ENCODE results near the gene TMA7B.

TMA7B gene

GRCh38 chr22:39937906-39938305 is 22.3 kb upstream of the TMA7B start:
- DNase-seq (ENCODE audit: low spot score in 2 of 2) (no peak), ATAC-seq (replicated peaks; ENCODE audit: extremely low read depth, poor library complexity, severe bottlenecking) (peak; percentile 63)
- Mint-ChIP-seq H3K9me3 (no peaks in the 10 kb centered on the region), H3K27me3 (no peaks in the 10 kb centered on the region), H3K4me3 (peak overlapping the region; percentile 77), H3K27ac (ENCODE audit: low read depth) (peak overlapping the region; percentile 98), H3K36me3 (ENCODE audit: insufficient read depth) (peaks cover 34% of the 10 kb centered on the region), H3K4me1 (peaks cover 94% of the 10 kb centered on the region)

- H3K4me1 Mint-ChIP-seq: peaks cover 92% of the 10 kb centered on the region
- H3K9me3 Mint-ChIP-seq: no peaks in the 10 kb centered on the region
- peaks cover 32% of the 10 kb centered on the region for H3K36me3 Mint-ChIP-seq (ENCODE audit: insufficient read depth)
- no peaks in the 10 kb centered on the region for H3K27me3 Mint-ChIP-seq
- H3K27ac Mint-ChIP-seq (ENCODE audit: low read depth): peak overlapping the region; percentile 98
- peak overlapping the region; percentile 77 for H3K4me3 Mint-ChIP-seq
- ATAC-seq (replicated peaks; ENCODE audit: extremely low read depth, poor library complexity, severe bottlenecking) (no peak), DNase-seq (ENCODE audit: low spot score in 2 of 2) (no peak)
Measured at GRCh38 chr22:39938509-39939111, 21.6 kb upstream of the TMA7B start.

DNA sequence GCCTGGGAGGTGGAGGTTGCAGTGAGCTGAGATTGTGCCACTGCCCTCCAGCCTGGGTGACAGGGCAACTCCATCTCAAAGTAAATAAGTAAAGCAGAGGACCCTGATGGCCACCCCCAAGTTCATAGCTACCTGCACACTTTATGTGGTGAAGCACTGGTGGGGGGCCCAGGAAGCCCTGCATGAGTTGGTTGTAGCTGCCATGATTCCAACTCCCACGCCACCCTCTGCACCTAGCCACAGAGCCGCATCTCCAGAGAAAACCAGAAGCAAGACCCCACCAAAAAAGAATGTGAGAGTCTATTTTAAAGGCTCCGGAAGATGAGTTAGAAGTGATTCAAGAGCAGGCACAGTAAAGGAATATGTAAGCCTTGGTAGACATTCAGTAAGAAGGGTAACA is 20.4 kb upstream of the TMA7B start:
- H3K4me3 Mint-ChIP-seq: peak overlapping the region; percentile 63
- H3K9me3 Mint-ChIP-seq: no peaks in the 10 kb centered on the region
- ATAC-seq (replicated peaks; ENCODE audit: extremely low read depth, poor library complexity, severe bottlenecking) (no peak), DNase-seq (ENCODE audit: low spot score in 2 of 2) (no peak)
- peaks cover 37% of the 10 kb centered on the region for H3K36me3 Mint-ChIP-seq (ENCODE audit: insufficient read depth)
- peaks cover 89% of the 10 kb centered on the region for H3K4me1 Mint-ChIP-seq
- no peaks in the 10 kb centered on the region for H3K27me3 Mint-ChIP-seq
- peak overlapping the region; percentile 85 for H3K27ac Mint-ChIP-seq (ENCODE audit: low read depth)

GRCh38 chr22:39940757-39941305 is 19.4 kb upstream of the TMA7B start:
- Mint-ChIP-seq H3K36me3 (ENCODE audit: insufficient read depth) (peaks cover 35% of the 10 kb centered on the region), H3K4me1 (peaks cover 88% of the 10 kb centered on the region), H3K27ac (ENCODE audit: low read depth) (peak overlapping the region; percentile 85), H3K9me3 (no peaks in the 10 kb centered on the region), H3K27me3 (no peaks in the 10 kb centered on the region), H3K4me3 (peak overlapping the region; percentile 63)
- ATAC-seq (replicated peaks; ENCODE audit: extremely low read depth, poor library complexity, severe bottlenecking) (peak; percentile 57), DNase-seq (ENCODE audit: low spot score in 2 of 2) (no peak)

DNA sequence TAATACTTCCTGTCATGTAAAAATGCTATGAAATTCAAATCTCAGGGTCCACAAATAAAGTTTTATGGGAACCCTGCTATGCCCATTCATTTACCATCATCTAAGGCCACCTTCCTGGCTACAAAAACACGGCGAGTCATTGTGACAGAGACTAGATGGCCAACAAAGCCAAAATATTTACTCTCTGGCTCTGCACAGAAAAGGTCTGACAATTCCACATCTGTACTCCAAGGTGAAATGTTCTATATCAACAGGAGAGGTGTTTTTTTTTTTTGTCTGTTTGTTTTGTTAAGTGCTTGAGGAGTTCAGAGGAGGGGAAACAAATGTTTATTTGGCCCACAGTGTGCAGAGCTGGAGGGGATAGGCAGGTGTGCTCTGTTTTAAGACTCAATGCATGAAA is 18.6 kb upstream of the TMA7B start:
- ATAC-seq (replicated peaks; ENCODE audit: extremely low read depth, poor library complexity, severe bottlenecking) (no peak), DNase-seq (ENCODE audit: low spot score in 2 of 2) (no peak)
- Mint-ChIP-seq H3K9me3 (no peaks in the 10 kb centered on the region), H3K36me3 (ENCODE audit: insufficient read depth) (peaks cover 32% of the 10 kb centered on the region), H3K27me3 (no peaks in the 10 kb centered on the region), H3K27ac (ENCODE audit: low read depth) (peak overlapping the region; percentile 85), H3K4me1 (peaks cover 87% of the 10 kb centered on the region), H3K4me3 (no peak overlapping the region)

GRCh38 chr22:39942439-39943230 is 17.6 kb upstream of the TMA7B start:
- Mint-ChIP-seq H3K27ac (ENCODE audit: low read depth) (peak overlapping the region; percentile 85), H3K4me3 (peak overlapping the region; percentile 46)
- DNase-seq (ENCODE audit: low spot score in 2 of 2): no peak

GRCh38 chr22:39943337-39943736 is 16.9 kb upstream of the TMA7B start:
- Mint-ChIP-seq H3K27me3 (no peaks in the 10 kb centered on the region), H3K9me3 (no peaks in the 10 kb centered on the region), H3K36me3 (ENCODE audit: insufficient read depth) (peaks cover 27% of the 10 kb centered on the region), H3K4me1 (peaks cover 84% of the 10 kb centered on the region), H3K27ac (ENCODE audit: low read depth) (peak overlapping the region; percentile 85), H3K4me3 (peak overlapping the region; percentile 46)
- no peak for DNase-seq (ENCODE audit: low spot score in 2 of 2)
- ATAC-seq (replicated peaks; ENCODE audit: extremely low read depth, poor library complexity, severe bottlenecking): no peak

More at GRCh38 chr22:39942439-39943230, 17.6 kb upstream of the TMA7B start:
- ATAC-seq (replicated peaks; ENCODE audit: extremely low read depth, poor library complexity, severe bottlenecking): peak; percentile 20
- Mint-ChIP-seq H3K4me1 (peaks cover 87% of the 10 kb centered on the region), H3K9me3 (no peaks in the 10 kb centered on the region), H3K27me3 (no peaks in the 10 kb centered on the region), H3K36me3 (ENCODE audit: insufficient read depth) (peaks cover 32% of the 10 kb centered on the region)

DNA sequence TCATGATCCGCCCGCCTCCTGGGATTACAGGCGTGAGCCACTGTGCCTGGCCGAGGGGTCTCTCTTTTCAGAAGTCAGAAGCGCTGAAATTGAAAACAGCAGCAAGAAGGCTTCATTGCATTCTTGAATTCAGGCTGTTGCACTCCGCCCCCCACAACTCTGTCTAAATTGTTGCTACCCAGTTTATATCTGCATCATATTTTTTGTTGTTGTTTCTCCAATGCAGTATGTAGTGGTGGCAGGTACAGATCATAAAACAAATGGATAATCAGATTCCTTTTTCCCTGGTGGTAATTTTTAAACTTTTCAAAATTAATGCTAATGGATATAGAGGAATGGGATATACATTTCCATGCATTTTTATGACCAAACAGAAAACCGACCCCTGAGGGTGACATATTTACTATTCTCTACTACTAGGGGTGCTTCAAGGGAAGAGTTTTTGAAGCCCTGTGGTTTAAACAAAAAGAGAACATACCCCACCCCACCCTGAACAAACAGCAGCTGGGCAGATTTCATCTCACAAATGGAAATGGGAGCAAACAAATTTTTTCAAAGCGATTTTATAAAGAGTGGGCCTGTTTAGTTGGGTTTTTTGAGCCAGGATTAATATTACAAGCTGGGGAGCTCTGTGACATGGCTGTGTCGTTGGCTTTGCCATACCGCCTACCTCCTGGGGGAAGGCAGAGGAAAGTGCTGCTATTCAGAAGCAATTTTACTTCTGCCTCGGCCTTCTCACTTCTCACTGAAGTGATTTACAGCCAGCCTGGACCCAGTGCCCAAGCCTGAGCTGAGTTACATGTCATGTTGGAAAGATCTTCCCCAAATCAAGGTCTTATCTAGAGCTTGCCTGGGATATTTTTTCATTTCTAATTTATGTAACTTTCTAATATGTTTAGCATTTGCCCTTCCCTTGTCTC is 16.0 kb upstream of the TMA7B start:
- H3K27ac Mint-ChIP-seq (ENCODE audit: low read depth): peak overlapping the region; percentile 85
- DNase-seq (ENCODE audit: low spot score in 2 of 2) (no peak), ATAC-seq (replicated peaks; ENCODE audit: extremely low read depth, poor library complexity, severe bottlenecking) (no peak)
- H3K4me3 Mint-ChIP-seq: peak overlapping the region; percentile 46
- no peaks in the 10 kb centered on the region for H3K9me3 Mint-ChIP-seq
- H3K4me1 Mint-ChIP-seq: peaks cover 85% of the 10 kb centered on the region
- H3K36me3 Mint-ChIP-seq (ENCODE audit: insufficient read depth): peaks cover 32% of the 10 kb centered on the region
- no peaks in the 10 kb centered on the region for H3K27me3 Mint-ChIP-seq

DNA sequence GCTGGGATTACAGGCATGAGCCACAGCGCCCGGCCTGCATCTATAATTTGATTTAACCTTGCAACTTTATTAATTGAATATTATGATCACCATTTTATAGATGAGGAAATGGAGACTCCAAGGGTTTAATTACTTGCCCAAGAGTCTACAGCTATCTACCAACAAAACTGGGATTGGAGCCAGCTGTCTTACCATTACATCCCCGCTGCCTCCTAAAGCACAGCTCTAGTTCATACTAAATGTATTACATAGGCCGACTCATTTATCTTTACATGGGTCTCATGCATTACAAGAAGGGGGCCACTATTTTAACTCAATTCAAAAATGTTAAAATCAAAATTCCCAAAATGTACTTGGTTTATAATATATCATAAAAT is 14.1 kb upstream of the TMA7B start:
- Mint-ChIP-seq H3K36me3 (ENCODE audit: insufficient read depth) (peaks cover 42% of the 10 kb centered on the region), H3K27me3 (no peaks in the 10 kb centered on the region), H3K9me3 (no peaks in the 10 kb centered on the region), H3K4me1 (peaks cover 88% of the 10 kb centered on the region), H3K27ac (ENCODE audit: low read depth) (peak overlapping the region; percentile 29), H3K4me3 (no peak overlapping the region)
- no peak for ATAC-seq (replicated peaks; ENCODE audit: extremely low read depth, poor library complexity, severe bottlenecking)
- DNase-seq (ENCODE audit: low spot score in 2 of 2): no peak

DNA sequence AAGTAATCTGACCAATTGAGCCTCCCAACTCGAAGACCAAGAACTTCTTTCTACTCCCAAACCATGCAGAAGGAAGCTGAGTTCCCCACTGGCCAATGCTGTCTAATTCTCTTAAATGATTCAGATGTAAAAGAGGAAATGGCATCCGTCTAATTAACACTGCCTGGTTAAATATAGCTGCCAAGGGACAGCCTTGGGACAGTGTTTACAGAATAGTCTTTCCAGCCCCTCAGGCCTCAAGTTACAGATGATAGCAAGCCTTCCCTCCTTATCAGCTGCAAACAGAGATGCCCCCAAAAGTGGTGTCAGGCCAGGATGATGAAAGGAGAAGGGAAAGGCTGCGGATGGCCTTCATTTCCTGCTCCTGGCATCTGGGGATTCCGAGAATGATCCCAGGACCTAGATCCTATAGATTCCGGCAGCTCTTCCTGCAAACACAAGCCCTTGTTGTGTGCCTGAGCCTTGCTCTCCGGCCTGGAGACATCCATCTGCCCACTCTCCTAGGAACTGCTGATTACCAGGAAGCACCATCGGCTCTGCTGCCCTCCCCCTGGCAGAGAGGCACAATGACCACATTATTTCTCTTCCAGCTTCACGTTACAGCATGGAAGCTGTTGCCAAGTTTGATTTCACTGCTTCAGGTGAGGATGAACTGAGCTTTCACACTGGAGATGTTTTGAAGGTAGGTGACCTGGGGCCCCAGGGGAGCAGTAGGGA is 13.5 kb upstream of the TMA7B start:
- Mint-ChIP-seq H3K27ac (ENCODE audit: low read depth) (peak overlapping the region; percentile 29), H3K4me1 (peaks cover 89% of the 10 kb centered on the region), H3K9me3 (no peaks in the 10 kb centered on the region), H3K4me3 (peak overlapping the region; percentile 27), H3K36me3 (ENCODE audit: insufficient read depth) (peaks cover 46% of the 10 kb centered on the region), H3K27me3 (no peaks in the 10 kb centered on the region)
- no peak for ATAC-seq (replicated peaks; ENCODE audit: extremely low read depth, poor library complexity, severe bottlenecking)
- DNase-seq (ENCODE audit: low spot score in 2 of 2): no peak

DNA sequence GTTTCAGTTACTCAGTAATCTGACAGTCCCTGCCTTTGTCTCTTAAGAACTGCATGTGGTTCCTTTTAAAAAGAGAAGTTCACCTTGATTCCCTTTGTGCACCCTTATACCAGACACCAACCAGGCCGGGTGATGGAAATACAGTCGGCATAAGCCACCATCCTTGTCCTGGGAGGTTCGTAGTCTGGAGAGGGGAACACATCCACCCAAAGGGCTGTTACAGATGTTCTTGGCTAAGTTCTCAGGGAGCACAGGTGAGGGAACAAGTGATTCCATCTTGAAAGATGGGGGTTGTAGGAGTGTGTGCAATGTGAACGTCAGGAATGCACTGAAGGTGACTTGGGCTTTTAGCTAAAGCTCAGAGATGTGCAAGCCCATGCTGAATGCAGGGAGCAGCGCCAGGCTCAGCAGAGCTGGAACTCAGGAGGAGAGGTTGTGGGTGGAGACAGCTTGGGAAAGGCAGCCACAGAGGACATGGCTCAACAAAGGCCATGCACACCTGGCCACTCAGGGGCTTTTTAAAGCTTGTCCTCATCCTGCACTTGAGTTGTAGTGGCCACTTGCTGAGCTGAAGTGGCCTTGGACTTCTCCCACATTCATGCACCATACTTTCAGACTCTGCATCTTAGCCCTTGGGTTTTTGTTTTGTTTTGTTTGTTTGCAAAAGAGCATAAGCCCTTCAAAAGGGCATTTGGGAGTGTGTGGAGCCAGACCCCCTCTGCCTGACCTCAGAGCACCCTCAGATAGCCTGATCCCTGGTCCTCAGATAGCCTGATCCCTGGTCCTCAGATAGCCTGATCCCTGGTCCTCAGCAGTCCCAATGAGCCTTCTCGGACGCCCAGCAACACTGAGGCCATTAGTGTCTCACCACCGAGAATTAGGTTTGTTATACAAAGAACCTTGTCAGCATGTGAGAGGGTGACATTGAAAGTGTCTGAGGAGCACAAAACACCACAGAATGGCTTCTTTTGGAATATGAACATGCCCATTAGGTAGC is 12.7 kb upstream of the TMA7B start:
- Mint-ChIP-seq H3K4me3 (peak overlapping the region; percentile 27), H3K36me3 (ENCODE audit: insufficient read depth) (peaks cover 46% of the 10 kb centered on the region), H3K4me1 (peaks cover 90% of the 10 kb centered on the region), H3K27me3 (no peaks in the 10 kb centered on the region), H3K9me3 (no peaks in the 10 kb centered on the region), H3K27ac (ENCODE audit: low read depth) (peak overlapping the region; percentile 29)
- DNase-seq (ENCODE audit: low spot score in 2 of 2) (no peak), ATAC-seq (replicated peaks; ENCODE audit: extremely low read depth, poor library complexity, severe bottlenecking) (no peak)

Data from central memory CD8-positive, alpha-beta T cell (primary cell).